ENCODE measurements around the gene TSPO. TPM values are rescaled to one million over a fixed set of nuclear protein-coding genes. Genes with fewer than 3 reads are reported as not detected.

The TSPO gene
- total and polyA plus RNA-seq, 4 donors: 86.1 to 707 (median 284) TPM

- DNase-seq (no peak), ATAC-seq (ENCODE audit: insufficient read depth, low FRiP score) (no peak)
- Histone ChIP-seq H3K27ac (ENCODE audit: low read depth in 1 of 2, low read length in 1 of 2) (no peak overlapping the region), H3K9me3 (ENCODE audit: control insufficient read depth in 4 of 4, insufficient read depth in 3 of 4, low read length in 3 of 4) (peaks cover 0 to 2% (median 0%) of the 10 kb centered on the region in 4 donors), H3K27me3 (ENCODE audit: control insufficient read depth in 3 of 3, insufficient read depth in 3 of 3, low read length in 2 of 3) (no peaks in the 10 kb centered on the region), H3K4me3 (no peak overlapping the region), H3K9ac (ENCODE audit: insufficient read depth in 1 of 2, low read length in 2 of 2) (no peak overlapping the region), H3K4me1 (ENCODE audit: control insufficient read depth in 5 of 5, insufficient read depth in 5 of 5, low read length in 5 of 5) (peaks cover 0 to 8% (median 0%) of the 10 kb centered on the region in 5 donors), H3K36me3 (ENCODE audit: control insufficient read depth in 4 of 4, insufficient read depth in 4 of 4, low read length in 4 of 4) (peaks cover 0 to 47% (median 23%) of the 10 kb centered on the region in 4 donors)
- WGBS, 2 donors: 74 to 88% methylated on average over 7 of the region's 7 CpGs
- TF ChIP-seq CTCF (IDR thresholded peaks at IDR 0.05; ENCODE audit: control extremely low read depth, extremely low read depth): no peak
These were observed 26.1 kb downstream of the TSPO start for GRCh38 chr22:43177479-43177878.

- ATAC-seq (ENCODE audit: insufficient read depth, low FRiP score) (no peak), DNase-seq (no peak)
- Histone ChIP-seq H3K27me3 (ENCODE audit: control insufficient read depth in 3 of 3, insufficient read depth in 3 of 3, low read length in 2 of 3) (no peaks in the 10 kb centered on the region), H3K9me3 (ENCODE audit: control insufficient read depth in 4 of 4, insufficient read depth in 3 of 4, low read length in 3 of 4) (peaks cover 0 to 2% (median 0%) of the 10 kb centered on the region in 4 donors), H3K27ac (ENCODE audit: low read depth in 1 of 2, low read length in 1 of 2) (no peak overlapping the region), H3K4me1 (ENCODE audit: control insufficient read depth in 5 of 5, insufficient read depth in 5 of 5, low read length in 5 of 5) (peaks cover 0 to 13% (median 0%) of the 10 kb centered on the region in 5 donors), H3K4me3 (no peak overlapping the region), H3K9ac (ENCODE audit: insufficient read depth in 1 of 2, low read length in 2 of 2) (no peak overlapping the region), H3K36me3 (ENCODE audit: control insufficient read depth in 4 of 4, insufficient read depth in 4 of 4, low read length in 4 of 4) (peaks cover 0 to 34% (median 18%) of the 10 kb centered on the region in 4 donors)
- 96% methylated on average over 25 of the region's 25 CpGs for WGBS, 2 donors
- TF ChIP-seq CTCF (IDR thresholded peaks at IDR 0.05; ENCODE audit: control extremely low read depth, extremely low read depth): no peak
These were observed 28.0 kb downstream of the TSPO start for GRCh38 chr22:43179146-43179910.

- no peak overlapping the region for H3K4me3 ChIP-seq
- no peaks in the 10 kb centered on the region for H3K27me3 ChIP-seq (ENCODE audit: control insufficient read depth in 3 of 3, insufficient read depth in 3 of 3, low read length in 2 of 3)
- no peak overlapping the region for H3K27ac ChIP-seq (ENCODE audit: low read depth in 1 of 2, low read length in 1 of 2)
- ATAC-seq (ENCODE audit: insufficient read depth, low FRiP score) (no peak), DNase-seq (no peak)
- H3K9ac ChIP-seq (ENCODE audit: insufficient read depth in 1 of 2, low read length in 2 of 2): no peak overlapping the region
- H3K36me3 ChIP-seq (ENCODE audit: control insufficient read depth in 4 of 4, insufficient read depth in 4 of 4, low read length in 4 of 4): peaks cover 0 to 34% (median 17%) of the 10 kb centered on the region in 4 donors
- peaks cover 0 to 13% (median 0%) of the 10 kb centered on the region in 5 donors for H3K4me1 ChIP-seq (ENCODE audit: control insufficient read depth in 5 of 5, insufficient read depth in 5 of 5, low read length in 5 of 5)
- peaks cover 0 to 2% (median 0%) of the 10 kb centered on the region in 4 donors for H3K9me3 ChIP-seq (ENCODE audit: control insufficient read depth in 4 of 4, insufficient read depth in 3 of 4, low read length in 3 of 4)
- TF ChIP-seq CTCF (IDR thresholded peaks at IDR 0.05; ENCODE audit: control extremely low read depth, extremely low read depth): no peak
- WGBS, 2 donors: 98 to 99% methylated on average over 15 of the region's 15 CpGs
These were observed 28.5 kb downstream of the TSPO start for GRCh38 chr22:43179911-43180195.
